NCI-H187 treated with DMSO at 0.1 percent for 48 hours (cell line): Measurements from ENCODE around the gene CACNA2D4.

Source experiments
- DNase-seq: peaks from one replicate; lab custom pipeline; 2025; lab: John Stamatoyannopoulos, UW

Gene CACNA2D4

GRCh38 chr12:1917172-1918070, 1.0 kb downstream of the CACNA2D4 start:
- DNase-seq: no peak

DNA sequence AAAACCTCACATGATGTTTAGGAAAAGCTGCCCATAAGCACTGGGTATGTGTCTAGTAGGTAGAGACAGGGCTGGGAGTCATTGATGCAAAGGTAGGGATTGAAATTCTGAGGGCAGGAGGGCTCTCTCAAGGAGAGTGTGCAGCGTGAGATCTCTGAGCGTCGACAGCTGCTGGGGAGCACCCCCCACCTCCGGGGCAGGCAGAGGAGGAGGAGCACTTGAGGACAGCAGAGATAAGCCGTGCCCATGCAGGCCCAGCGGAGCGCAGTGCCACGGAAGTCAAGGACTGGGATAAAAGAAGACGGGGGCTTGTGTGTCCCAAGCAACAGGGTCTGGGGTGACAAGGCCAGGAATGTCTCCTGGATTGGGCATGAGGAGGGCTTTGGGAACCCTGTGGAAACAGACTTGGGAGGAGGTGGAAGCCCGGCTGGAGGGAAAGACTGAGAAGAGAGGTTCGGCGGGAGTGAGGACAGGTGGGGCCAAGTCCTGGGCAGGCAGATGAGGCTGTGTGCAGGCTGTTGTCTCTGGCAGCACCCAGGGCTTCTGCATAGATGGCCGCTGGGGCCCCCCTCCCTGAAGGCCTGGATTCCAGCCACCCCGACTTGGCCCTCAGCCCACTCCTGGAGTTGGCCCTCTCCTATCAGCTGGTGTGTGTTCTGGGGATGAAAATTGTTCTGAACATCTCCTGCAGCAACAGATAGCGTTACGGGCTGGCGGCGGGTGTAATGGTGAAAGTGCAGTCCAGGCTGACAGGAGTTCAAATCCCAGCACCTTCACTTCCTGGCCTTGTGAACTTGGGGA, 1.9 kb downstream of the CACNA2D4 start:
- no peak for DNase-seq

GRCh38 chr12:1915082-1915968, 3.1 kb downstream of the CACNA2D4 start:
- no peak for DNase-seq

- no peak for DNase-seq
These were observed 4.1 kb downstream of the CACNA2D4 start for GRCh38 chr12:1914114-1914911.

GRCh38 chr12:1913377-1914113, 4.9 kb downstream of the CACNA2D4 start:
- DNase-seq: no peak

GRCh38 chr12:1912580-1913376, 5.7 kb downstream of the CACNA2D4 start:
- no peak for DNase-seq

GRCh38 chr12:1911598-1912575, 6.6 kb downstream of the CACNA2D4 start:
- no peak for DNase-seq

DNA sequence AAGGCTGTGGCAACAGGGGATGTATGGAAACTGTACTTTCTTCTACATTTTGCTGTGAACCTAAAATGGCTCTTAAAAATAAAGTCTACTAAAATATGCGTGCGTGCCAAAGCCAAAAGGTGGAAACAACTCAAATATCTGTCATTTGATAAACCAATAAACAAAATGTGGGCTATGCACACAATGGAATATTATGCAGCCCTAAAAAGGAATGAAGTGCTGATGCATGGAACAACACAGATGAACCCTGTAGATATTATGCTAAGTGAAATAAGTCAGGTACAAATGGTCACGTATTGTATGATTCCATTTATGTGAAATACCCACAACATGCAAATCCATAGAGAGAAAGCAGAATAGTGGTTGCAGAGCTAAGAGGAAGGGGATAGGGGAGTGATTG, 8.0 kb downstream of the CACNA2D4 start:
- DNase-seq: no peak

- DNase-seq: no peak
These were observed 9.7 kb downstream of the CACNA2D4 start for GRCh38 chr12:1908758-1909157.

- no peak for DNase-seq
These were observed 10.5 kb downstream of the CACNA2D4 start for GRCh38 chr12:1907652-1908611.

GRCh38 chr12:1906579-1906978, 11.9 kb downstream of the CACNA2D4 start:
- no peak for DNase-seq

- DNase-seq: no peak
These were observed 13.6 kb downstream of the CACNA2D4 start for GRCh38 chr12:1904875-1905274.

DNA sequence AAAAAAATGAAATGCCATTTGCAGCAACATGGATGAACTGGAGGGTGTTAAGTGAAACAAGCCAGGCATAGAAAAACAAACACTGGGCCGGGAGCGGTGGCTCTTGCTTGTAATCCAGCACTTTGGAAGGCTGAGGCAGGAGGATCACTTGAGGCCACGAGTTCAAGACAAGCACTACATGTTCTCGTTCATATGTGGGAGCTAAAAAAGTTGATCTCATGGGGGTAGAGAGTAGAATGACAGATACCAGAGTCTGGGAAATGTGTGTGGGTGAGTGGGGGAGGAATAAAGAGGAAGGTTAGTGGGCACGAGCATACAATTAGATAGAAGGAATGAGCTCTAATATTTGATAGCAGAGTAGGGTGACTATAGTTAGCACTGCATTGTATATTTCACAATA, 21.5 kb downstream of the CACNA2D4 start:
- DNase-seq: no peak

- no peak for DNase-seq
These were observed 27.6 kb downstream of the CACNA2D4 start for GRCh38 chr12:1890810-1891209.

DNA sequence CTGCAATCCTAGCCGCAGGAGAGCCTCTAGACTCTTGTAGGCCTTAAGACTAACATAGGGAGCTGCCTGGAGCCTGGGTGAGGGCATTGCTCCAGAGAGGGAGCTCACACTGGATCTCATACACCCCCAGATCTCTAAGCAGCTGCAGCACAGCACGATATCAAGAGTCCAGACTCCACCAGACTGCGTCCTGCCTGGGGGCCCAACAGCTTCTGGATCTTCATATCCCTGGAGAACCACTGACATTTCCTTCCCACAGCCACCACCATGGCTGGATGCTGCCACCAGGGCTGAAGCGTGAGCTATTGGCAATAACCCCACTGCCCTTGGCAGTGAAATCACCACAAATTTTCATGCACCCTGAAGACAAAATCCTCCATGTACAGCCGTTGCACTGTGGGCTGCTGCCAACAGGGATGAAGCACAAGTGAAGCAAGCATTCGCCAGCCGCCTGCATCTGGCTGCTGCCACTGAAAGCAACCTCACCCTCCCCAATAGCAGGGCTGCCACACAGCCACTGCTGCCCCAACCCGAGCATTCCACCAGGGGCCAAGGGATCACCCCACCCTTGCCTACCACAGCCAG, 28.2 kb downstream of the CACNA2D4 start:
- no peak for DNase-seq

GRCh38 chr12:1888923-1889322, 29.5 kb downstream of the CACNA2D4 start:
- no peak for DNase-seq
